HG03139 (cell line): ENCODE measurements around the gene ST8SIA5.

Experiments
- ATAC-seq: cut with Tn5 transposase; IDR thresholded peaks from one replicate; pipeline ENCODE4 v1.9.1; 2021; ENCODE audit not compliant: unreplicated experiment

Gene ST8SIA5

DNA sequence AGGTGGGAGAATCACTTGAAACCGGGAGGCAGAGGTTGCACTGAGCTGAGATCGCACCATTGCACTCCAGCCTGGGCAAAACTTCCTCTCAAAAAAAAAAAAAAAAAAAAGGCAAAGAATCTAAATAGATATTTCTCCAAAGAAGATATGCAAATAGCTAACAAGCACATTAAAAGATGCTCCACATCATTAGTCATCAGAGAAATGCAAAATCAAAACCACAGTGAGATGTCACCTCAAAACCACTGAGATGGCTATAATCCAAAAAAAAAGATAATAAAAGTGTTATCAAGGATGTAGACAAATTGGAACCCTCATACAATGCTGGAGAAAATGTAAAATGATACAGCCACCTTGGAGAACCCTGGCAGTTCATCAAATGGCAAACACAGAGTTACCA, 8.4 kb downstream of the ST8SIA5 start:
- ATAC-seq = no peak

DNA sequence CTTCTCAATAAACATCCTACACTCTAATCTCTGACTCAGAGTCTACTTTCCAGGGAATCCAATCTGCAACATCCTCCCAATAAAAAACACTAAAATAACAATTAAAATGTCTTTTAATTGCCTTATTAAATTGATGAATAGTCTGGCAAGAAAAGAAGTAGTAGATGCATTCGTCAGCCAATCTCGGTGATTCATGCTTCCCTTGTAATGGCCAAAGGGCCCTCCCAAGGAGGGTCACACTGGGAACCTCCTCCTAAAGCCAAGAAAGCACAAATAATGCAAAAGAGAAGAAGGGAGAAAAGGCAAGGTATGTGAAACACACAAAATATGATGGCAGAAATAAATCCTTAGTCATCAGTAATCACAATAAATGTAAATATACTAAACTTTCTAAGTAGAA, 16.8 kb downstream of the ST8SIA5 start:
- no peak for ATAC-seq

DNA sequence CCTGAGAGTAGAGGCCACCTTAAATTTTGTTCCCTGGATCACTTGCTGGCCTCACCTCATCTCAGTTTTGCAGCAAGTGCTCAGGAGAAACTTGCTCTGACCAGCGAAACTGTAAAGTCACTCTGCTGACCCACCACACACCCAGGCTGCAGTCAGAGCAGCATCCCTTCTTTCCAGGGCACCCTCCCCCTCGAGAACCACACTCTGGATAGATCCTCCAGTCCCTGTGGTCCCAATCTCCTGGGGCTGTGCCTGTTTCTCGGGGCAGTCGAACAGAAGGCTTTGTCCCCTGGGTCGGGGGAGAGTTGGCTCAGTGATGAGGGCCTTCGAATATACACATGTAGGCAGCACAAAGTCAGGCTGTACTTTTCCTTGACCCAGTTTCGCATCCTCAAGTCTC, 18.4 kb downstream of the ST8SIA5 start:
- no peak for ATAC-seq

DNA sequence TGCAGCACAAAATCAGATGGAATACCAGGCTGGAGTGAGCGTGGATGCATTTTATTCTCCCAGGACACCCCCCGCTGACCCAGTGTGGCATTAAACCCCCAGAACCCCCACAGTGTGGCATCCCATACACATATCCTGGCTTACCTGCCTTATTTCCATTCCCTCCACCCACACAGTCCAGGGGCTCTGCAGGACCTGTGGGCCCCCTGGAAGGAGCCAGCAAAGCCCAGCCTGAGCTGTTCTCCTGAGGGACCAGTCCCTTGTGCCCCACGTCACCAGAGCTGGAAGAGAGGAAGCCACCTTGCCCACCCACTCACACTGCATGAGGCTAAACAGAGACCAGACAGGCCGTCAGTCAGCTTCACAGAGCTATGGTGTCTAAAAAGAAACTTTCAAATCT, 20.1 kb downstream of the ST8SIA5 start:
- ATAC-seq = no peak

DNA sequence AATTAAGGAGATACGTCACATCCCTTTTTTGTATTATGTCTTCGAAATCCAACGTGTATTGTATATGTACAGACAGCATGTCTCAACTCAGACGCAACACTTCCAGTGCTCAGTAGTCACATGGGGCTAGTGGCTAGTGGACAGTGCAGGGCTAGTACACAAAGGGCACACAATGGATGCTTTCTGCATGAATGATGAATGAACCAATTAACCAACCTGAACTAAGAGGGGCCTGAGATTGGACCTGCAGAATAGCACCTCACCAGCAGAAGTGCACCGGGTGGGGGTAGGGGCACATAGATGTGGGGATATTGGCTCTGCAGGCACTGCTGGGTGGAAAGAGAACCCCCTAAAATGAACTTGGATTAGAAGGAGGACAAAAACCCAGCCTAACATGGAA, 20.7 kb downstream of the ST8SIA5 start:
- ATAC-seq = no peak

DNA sequence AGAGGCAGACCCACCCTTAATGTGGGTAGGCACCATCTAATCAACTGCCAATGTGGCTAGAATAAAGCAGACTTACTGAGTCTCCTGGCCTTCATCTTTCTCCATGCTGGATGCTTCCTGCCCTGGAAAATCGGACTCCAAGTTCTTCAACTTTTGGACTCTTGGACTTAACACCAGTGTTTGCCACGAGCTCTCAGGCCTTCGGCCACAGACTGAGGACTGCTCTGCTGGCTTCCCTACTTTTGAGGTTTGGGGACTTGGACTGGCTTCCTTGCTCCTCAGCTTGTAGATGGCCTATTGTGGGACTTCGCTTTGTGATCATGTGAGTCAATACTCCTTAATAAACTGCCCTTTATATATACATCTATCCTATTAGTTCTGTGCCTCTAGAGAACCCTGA, 21.9 kb downstream of the ST8SIA5 start:
- no peak for ATAC-seq

DNA sequence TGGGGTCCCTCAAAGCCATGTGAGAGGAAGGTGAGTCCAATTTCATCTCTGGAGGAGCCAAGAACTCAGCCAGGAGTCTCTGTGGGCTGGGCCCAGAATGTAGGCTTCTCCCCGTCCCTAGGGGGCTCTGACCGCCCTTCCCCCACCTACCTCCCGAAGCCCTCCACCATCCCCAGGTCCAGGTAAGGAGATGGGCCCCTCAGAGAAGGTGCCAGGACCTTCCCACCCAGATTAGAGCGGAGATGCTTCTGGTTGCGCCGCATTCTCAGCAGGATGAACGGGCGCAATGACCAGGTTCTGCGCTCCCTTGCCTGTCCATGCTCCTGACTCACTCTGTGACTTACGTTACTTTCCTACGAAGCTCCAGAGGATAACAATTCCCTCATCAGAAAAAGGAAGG, 23.0 kb downstream of the ST8SIA5 start:
- ATAC-seq = no peak

DNA sequence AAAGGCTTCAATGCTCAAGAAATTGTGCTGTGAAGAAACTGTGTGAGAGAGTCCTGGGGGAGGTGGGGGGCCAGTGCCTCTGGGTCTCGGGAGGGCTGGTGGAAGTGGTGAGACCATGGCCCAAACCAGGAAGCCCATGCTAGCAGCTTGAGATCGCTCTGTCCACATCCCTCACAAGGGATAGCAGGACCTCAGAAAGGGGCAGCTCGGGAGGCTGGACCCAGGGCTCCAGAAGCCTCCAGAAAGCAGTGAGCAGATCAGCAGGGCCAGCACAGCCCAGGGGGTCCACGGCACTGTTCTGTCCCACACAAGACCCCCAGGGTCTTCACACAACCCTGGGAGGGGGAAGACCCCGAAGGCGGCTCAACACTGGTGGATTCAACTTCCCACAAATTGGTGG, 24.1 kb downstream of the ST8SIA5 start:
- ATAC-seq = no peak

DNA sequence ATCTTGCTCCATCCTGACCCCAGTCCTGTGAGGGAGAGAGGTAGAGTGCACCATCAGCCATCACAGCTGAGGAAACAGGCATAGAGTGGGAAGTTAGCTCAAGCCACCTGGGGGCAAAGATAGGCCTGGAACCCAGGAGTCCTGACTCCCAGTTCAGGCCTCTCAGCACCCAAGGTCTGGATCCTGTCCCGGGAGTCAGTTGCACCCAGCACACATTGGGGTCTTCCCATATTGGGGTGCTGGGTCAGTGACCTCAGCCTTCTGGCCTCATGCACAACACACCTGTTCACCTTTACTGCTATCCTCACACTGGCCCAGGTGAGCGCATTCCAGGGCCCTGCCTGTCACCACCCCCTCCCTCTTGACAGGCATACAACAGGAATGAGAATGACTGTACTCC, 24.7 kb downstream of the ST8SIA5 start:
- no peak for ATAC-seq

DNA sequence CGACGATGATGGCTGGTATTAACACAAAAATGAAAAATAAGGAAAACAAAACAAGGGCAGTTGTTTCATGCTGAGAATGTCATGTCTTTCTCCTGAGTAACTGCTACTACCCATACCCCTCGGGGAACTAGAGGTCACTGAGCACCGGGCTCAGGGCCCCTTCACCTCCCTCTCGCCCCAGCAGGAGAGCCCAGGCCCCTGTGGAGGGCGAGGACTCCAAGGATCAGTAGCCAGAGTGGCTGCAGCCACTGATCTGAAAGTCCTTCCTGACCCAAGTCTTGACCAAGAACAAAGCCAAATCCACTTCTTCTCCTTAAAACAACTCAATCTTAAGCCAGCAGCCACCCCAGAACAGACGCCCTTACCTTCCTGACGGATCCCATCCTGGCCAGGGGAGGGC, 25.5 kb downstream of the ST8SIA5 start:
- no peak for ATAC-seq

DNA sequence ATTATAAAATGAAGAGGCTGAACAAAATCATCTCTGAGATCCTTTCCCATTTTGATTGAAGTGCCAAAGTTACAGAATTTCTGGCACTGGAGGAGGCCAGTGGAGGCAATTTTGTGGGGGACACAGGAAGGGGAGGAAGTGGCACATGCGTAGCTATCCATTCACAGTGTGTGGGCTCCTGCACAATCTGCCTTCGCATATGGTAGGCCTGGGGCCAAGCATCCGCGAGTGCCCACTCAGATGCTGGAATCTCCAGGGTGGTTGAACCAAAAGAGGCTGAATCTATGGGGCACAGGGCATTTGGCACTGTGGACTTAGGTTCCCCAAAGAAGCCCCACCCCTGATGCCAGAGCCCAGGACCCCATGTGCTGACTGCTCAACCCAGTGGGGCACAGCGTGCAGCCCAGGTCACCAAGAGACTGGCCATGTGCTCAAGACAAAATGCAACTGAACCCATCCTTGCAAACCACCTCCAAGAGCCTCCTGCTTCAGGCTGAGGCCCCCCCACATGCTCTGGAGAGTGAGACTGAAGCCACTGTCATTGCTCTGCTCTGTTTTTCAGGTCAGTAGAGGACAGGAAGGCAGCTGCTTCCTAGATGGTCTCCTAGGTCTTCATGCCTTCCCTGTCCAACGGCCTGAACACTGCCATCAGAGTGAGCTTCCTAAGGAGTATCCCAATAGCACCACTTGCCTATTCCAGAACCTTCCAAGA, 28.5 kb downstream of the ST8SIA5 start:
- no peak for ATAC-seq

DNA sequence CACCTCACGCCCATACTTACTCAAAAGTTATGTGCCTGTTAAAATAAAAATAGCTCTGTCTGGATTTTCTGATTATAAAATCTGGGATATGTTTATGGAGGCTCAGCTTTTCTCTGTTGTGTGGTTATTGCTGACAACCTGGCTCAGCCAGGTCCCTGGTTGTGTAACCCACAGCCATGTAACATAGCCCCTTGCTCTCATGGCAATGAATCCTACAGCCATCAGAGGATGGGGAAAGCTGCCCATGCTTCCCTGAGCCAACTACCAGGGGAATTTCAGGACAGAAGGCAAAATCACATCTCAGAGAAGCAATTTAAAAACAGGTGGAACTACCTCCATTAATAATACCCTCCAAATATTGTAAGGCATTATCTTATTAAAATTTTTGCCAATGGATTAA, 29.7 kb downstream of the ST8SIA5 start:
- ATAC-seq = no peak

DNA sequence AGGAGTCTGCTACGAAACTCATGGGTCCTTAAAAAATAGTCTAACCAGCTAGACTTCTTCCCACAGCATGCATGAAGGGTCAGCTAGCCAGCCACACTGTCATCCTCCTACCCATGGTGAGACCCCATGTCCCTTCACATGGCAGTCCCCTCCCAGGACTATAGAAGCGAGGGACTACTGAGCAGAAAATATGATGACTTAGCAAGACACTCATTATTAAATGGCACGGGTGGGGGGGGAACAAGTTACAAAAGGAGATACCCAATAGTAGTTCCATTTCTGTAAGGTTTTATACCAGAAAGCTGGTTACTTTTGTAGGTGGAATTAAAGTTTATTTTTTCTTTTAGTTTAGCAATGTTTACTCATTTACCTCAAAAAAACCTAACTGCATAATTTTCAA, 31.5 kb downstream of the ST8SIA5 start:
- no peak for ATAC-seq

DNA sequence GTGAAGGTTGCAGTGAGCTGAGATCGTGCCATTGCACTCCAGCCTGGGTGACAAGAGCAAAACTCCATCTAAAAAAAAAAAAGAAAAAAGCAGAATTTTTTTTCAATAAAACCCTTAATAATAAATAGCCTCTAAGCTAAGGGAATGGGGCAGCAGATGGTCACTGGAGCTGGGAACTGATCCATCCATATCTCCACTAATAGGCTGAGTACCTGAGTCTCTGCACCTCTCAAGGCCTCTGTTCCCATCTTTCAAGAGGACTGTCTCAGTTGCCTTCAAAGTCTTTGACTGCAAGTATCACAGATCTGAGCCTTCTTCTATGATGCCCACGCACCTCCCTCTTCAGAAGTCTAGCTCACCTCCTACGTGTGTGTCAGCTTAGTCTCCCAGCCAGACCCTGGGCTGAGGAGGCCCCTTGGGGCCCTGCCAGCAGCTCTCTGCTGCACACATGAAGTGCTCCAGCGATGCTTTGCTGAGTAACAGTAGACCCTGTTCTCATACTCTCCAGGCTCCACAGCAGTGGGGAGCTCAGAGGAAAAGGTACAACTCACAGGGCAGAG, 32.9 kb downstream of the ST8SIA5 start:
- no peak for ATAC-seq

DNA sequence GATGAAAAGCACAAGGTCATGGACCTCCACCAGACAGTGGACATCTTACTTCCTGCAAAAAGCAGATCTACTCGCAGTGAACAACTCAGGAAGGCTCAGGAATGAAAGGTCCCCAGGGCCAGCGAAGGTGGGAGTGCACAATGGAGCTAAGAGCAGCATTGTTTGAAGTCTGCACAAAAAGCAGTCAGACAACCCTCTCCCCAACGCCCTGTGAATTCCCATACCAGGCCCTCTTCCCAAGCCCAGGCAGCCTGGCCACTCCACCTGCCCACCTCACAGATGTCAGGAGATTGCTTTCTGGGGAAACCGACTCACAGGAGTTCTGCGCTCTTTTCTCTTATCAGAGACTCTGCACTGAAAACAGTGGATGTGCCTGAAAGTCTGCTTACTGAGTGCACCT, 34.8 kb downstream of the ST8SIA5 start:
- ATAC-seq = no peak

DNA sequence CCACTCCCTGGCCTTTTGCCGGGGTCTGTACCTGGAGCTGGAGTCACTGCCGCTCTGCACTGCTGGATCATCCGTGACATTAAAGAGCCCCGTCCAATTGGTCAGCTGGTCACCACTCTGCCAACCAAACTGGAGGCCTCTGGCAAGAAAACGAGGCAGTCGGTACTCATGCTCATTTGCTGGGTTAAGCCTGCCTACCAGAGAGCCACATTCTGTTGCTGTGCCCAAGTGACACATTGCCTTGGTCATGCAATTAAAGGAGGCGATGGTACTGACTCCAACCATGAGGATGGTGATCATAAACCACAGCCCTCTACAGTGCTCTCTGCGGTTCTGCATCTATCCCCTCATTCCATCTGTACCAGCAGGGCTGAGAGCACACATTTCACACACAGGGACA, 35.5 kb downstream of the ST8SIA5 start:
- ATAC-seq = no peak

DNA sequence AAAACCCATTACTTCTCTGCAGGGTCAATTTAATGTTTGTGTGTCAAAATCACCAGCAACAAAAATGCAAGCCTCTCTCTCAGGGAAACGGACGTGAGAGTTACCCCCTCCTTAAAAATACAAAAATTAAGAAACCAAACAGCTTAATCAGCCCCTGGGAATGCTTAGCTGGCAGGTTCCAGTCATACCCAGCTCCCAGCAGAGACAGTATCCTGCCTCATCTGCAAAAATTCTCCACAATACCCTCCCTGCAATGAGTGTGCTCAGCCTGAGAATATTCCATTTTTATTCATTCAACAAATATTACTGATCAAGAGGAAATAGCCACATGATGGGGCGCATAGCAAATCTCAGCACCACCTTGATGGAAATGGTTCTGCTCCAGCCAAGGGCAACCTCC, 36.3 kb downstream of the ST8SIA5 start:
- ATAC-seq = no peak

DNA sequence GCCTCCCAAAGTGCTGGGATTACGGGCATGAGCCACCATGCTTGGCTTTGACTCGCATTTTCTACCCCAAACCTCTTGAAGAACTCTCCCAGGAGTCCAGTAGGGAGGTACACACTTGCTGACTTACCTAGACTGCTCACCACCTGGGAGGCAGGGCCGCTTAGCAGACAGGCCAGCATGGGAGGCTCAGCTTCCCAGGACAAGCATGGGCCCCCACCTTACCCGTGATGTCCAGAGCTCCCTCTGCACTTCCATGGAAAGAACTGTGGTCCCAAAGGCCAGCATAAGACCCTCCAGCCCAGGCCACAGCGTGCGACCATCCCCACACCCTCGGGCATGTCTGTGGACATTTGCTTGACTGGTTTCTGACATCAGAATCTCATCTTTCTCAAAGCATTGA, 36.8 kb downstream of the ST8SIA5 start:
- ATAC-seq = no peak

DNA sequence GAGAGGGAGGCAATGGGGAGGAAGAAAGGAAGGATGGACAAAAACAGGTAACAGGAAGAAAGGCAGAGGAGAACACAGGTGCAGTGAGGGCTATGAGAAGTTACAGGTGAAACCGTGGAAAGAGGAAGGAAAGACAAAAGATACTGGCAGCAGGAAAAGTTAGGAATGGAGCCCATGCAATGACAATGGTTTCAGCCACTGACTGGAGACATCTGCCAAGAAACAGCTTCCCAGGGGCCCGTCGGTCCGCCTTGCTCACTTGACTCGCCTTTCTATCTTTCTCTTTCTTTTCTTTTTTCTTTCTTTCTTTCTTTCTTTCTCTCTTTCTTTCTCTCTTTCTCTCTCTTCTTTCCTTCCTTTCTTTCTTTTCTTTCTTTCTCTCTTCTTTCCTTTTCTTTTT, 37.5 kb downstream of the ST8SIA5 start:
- ATAC-seq = no peak

DNA sequence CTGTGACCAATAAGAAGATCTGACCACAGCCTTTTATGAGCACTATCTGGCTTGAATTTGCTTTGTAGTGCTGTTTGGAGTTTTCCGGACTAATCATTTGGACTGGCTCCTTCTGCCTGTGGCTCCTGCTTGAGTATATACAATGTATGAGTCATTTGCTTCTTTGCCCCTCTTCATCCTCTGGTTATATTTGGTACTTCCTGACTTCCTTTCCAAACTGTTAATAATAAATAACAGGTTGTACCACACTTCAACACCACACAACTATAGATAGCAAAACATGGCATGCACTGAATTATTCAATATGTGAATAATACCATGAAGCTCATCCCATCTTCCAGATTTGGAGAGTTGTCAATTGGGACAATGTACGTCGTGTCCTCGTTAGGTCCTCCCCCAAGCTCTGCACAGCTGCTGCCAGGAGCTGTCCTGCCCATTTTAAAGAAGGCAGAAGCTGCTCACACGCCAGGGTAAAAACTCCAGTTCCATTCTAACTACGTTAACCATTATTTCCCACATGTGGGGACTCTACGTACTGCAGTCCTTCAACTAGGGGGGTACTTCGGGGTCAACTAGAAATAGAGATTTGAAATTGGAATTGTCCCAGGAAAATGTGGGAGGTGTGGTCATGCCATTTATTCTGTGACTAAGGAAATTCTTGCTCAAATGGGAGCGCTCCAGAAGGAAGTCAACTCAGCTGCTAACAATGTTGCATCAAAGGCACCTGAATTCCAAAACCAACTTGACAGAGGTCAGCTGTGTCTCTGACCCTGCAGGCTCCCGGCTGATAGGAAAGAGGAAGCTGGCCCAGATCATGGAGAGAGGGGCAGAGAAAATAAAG, 38.1 kb downstream of the ST8SIA5 start:
- ATAC-seq = no peak

DNA sequence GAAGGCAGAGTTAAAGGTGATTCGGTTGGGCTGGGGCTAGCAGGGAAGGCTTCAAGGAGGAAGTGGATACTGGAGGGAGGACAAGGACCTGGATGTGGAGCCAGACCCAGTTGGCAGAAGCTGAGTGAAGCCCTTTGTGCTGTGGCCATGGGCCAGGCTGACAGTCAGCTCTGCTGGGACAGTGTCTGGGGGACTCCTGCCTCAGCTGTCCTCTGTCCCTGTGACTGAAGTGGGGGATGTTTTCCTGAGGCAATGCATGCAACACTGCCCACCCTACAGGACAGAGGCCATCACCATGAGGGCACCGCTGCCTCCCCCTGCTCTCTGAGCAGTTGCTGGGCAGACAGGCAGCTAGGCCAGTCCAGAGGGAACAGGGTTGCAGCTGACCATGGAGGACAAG, 40.0 kb downstream of the ST8SIA5 start:
- no peak for ATAC-seq

DNA sequence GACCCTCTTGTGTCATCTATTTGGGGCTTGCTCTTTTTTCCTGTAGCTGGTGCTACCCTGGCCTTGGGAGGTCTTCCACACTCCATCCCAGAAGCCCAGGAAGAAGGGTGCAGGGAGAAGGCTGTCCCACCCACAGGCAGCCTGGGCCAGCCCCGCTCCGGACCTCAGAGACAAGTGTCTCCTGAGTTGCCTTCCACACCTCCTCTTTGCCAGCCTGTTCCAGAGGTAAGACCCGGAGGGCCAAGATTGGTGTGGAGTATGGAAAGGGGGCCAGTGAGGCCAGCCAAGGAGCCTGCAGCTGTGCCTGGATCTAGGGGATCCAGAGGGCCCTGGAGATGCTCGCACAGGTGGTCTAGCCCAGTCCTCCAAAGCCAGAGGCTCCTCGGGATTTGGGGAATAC, 40.5 kb downstream of the ST8SIA5 start:
- ATAC-seq = no peak
